GM23338 (cell line): ENCODE data around the gene SASS6. TPM values are rescaled to one million over a fixed set of nuclear protein-coding genes. Genes with fewer than 3 reads are reported as not detected.

Experiments
- ATAC-seq: fragments of 200-7000 bp; cut with Tn5 transposase; 3 replicates; pipeline ENCODE4 v1.9.1; 2020
- DNase-seq: peaks from one replicate; pipeline ENCODE4 v3.0.0-alpha.2; 2015; ENCODE audit warnings: low spot score
- H2AFZ ChIP-seq: fragments of 200-600 bp; sonication (generic); 2 replicates; pipeline ENCODE4 v1.8.0; 2016; ENCODE audit warnings: antibody characterized with exemption, mild to moderate bottlenecking, moderate library complexity
- H3F3A ChIP-seq: fragments of 200-600 bp; sonication (generic); replicated peaks from 2 replicates; pipeline ENCODE4 v1.8.0; 2017; ENCODE audit warnings: antibody characterized with exemption, mixed run types, low read depth
- H3K27ac ChIP-seq: fragments of 200-600 bp; sonication (generic); 2 replicates; pipeline ENCODE4 v1.6.1; 2016; ENCODE audit warnings: low read depth
- H3K27me3 ChIP-seq: fragments of 200-600 bp; sonication (generic); 2 replicates; pipeline ENCODE4 v1.8.0; 2016; ENCODE audit warnings: mild to moderate bottlenecking, mixed run types, moderate library complexity; ENCODE audit not compliant: insufficient read depth
- H3K36me3 ChIP-seq: fragments of 200-600 bp; sonication (generic); 2 replicates; pipeline ENCODE4 v1.8.0; 2016; ENCODE audit warnings: mild to moderate bottlenecking; ENCODE audit not compliant: insufficient read depth
- H3K4me1 ChIP-seq: fragments of 200-600 bp; sonication (generic); 2 replicates; pipeline ENCODE4 v1.8.0; 2016; ENCODE audit warnings: mild to moderate bottlenecking, moderate library complexity; ENCODE audit not compliant: insufficient read depth
- H3K4me2 ChIP-seq: fragments of 200-600 bp; sonication (generic); 2 replicates; pipeline ENCODE4 v1.7.1; 2017; ENCODE audit warnings: mixed run types
- H3K4me3 ChIP-seq: fragments of 200-600 bp; sonication (generic); 2 replicates; pipeline ENCODE4 v1.6.1; 2016; ENCODE audit warnings: mixed run types
- H3K79me2 ChIP-seq: fragments of 200-600 bp; sonication (generic); replicated peaks from 2 replicates; pipeline ENCODE4 v1.8.0; 2017; ENCODE audit warnings: mild to moderate bottlenecking; ENCODE audit not compliant: insufficient read depth
- H3K9me2 ChIP-seq: fragments of 200-600 bp; sonication (generic); 2 replicates; pipeline ENCODE4 v1.8.0; 2017; ENCODE audit not compliant: insufficient read depth
- H4K20me1 ChIP-seq: fragments of 200-600 bp; sonication (generic); replicated peaks from 2 replicates; pipeline ENCODE4 v1.8.0; 2017; ENCODE audit warnings: mild to moderate bottlenecking; ENCODE audit not compliant: insufficient read depth
- H3K27ac Mint-ChIP-seq: 2 replicates; pipeline ENCODE4 v1.8.0; 2020; ENCODE audit warnings: inconsistent platforms, mild to moderate bottlenecking, moderate library complexity, mixed read lengths
- H3K27me3 Mint-ChIP-seq: 3 replicates; pipeline ENCODE4 v1.8.0; 2022; ENCODE audit warnings: low read depth, mild to moderate bottlenecking, moderate library complexity, mixed read lengths, inconsistent platforms; ENCODE audit not compliant: insufficient read depth, poor library complexity
- H3K36me3 Mint-ChIP-seq: 3 replicates; pipeline ENCODE4 v1.8.0; 2021; ENCODE audit warnings: low read depth, mild to moderate bottlenecking, inconsistent platforms, moderate library complexity, mixed read lengths
- H3K4me1 Mint-ChIP-seq: 3 replicates; pipeline ENCODE4 v1.8.0; 2020; ENCODE audit warnings: mild to moderate bottlenecking, inconsistent platforms, mixed read lengths
- H3K4me3 Mint-ChIP-seq: 3 replicates; pipeline ENCODE4 v1.8.0; 2021; ENCODE audit warnings: moderate library complexity, mild to moderate bottlenecking, inconsistent platforms, mixed read lengths
- H3K9me3 Mint-ChIP-seq: 3 replicates; pipeline ENCODE4 v1.8.0; 2020; ENCODE audit warnings: moderate library complexity, mild to moderate bottlenecking, inconsistent platforms, mixed read lengths
- CREB1 ChIP-seq: fragments of 250-450 bp; sonication (Bioruptor Pico); IDR thresholded peaks from 2 replicates; pipeline ENCODE4 v1.5.0; 2020; ENCODE audit warnings: low read depth, mild to moderate bottlenecking, moderate library complexity
- EZH2 ChIP-seq: fragments of 200-600 bp; sonication (generic); IDR thresholded peaks from one replicate; pipeline ENCODE4 v1.8.0; 2017; ENCODE audit warnings: antibody characterized with exemption, mild to moderate bottlenecking, low read depth; ENCODE audit not compliant: unreplicated experiment
- EZH2phosphoT487 ChIP-seq: fragments of 200-600 bp; sonication (generic); IDR thresholded peaks from one replicate; pipeline ENCODE4 v1.8.1; 2018; ENCODE audit warnings: antibody characterized with exemption; ENCODE audit not compliant: unreplicated experiment
- NANOG ChIP-seq: IDR thresholded peaks from 2 replicates; pipeline ENCODE4 v1.6.1; 2016; ENCODE audit warnings: antibody characterized with exemption, borderline replicate concordance
- POLR2AphosphoS5 ChIP-seq: IDR thresholded peaks from 2 replicates; pipeline ENCODE4 v1.6.1; 2016; ENCODE audit warnings: antibody characterized with exemption, low read depth
- ZNF114 ChIP-seq: fragments of 250-450 bp; sonication (Bioruptor Pico); IDR thresholded peaks from 2 replicates; pipeline ENCODE4 v1.5.0; 2020; ENCODE audit warnings: mild to moderate bottlenecking, moderate library complexity
- ZNF331 ChIP-seq: fragments of 250-450 bp; sonication (Bioruptor Pico); IDR thresholded peaks from 2 replicates; pipeline ENCODE4 v1.5.0; 2020; ENCODE audit warnings: low read depth, mild to moderate bottlenecking, moderate library complexity
- polyA plus RNA-seq: library from polyadenylated mRNA; unstranded; fragments of >200 nt; fragmentation: Nextera tagmentation; extraction: Ambion mirVana; gene quantifications from 2 replicates; pipeline ENCODE4 v1.2.1, GENCODE V29; 2016
- total RNA-seq: library from RNA; depleted of rRNA; stranded (reverse); fragments of >200 nt; shearing (Covaris generic); gene quantifications from 2 replicates; pipeline ENCODE4 v1.2.3, GENCODE V29; 2014
- TF ChIP-seq, protein P1 (sequence below): fragments of 250-450 bp; sonication (Bioruptor Pico); IDR thresholded peaks from 2 replicates; pipeline ENCODE4 v1.5.0; 2020; ENCODE audit warnings: mild to moderate bottlenecking, moderate library complexity
- TF ChIP-seq, protein P2 (sequence below): IDR thresholded peaks from one replicate; pipeline ENCODE4 v1.6.1; 2018; ENCODE audit warnings: antibody characterized with exemption; ENCODE audit not compliant: unreplicated experiment

The SASS6 gene
- total and polyA plus RNA-seq, 2 experiments from 2014 or later: 17.0 to 21.1 TPM

DNA sequence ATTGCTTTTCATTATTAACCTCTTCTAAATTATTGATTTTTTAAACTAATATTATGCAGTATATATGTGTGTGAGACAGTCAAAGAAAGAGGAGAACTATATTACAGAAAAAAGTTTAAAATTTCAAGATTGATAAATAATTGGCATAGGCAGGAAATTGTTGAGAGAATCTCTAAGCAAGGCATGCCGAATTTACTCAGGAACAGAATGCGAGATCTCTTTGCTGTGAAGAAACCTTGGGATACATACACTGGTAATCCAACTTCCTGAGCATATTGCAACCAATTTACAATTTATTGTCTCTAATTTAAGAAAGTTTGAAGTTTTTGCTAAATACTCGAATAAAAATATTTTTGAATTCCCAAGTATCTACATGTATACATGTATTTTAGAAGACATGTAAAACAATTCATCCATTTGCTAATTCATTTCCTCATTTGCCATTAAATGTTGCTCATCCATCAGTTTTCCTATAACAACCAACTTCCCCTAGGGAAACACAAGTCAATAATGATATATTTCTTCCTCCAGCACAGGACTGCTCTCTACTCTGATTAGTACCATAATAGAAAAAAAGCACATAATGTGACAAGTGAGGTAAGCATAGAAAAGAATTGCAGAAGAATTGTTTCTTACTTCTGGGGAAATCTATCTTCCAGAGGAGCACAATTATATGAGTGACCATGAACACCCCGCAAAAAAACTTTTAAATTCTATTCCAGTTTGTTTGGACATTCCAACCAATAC, 44.7 kb upstream of the SASS6 start (continued):
- TF ChIP-seq, protein P1, sequence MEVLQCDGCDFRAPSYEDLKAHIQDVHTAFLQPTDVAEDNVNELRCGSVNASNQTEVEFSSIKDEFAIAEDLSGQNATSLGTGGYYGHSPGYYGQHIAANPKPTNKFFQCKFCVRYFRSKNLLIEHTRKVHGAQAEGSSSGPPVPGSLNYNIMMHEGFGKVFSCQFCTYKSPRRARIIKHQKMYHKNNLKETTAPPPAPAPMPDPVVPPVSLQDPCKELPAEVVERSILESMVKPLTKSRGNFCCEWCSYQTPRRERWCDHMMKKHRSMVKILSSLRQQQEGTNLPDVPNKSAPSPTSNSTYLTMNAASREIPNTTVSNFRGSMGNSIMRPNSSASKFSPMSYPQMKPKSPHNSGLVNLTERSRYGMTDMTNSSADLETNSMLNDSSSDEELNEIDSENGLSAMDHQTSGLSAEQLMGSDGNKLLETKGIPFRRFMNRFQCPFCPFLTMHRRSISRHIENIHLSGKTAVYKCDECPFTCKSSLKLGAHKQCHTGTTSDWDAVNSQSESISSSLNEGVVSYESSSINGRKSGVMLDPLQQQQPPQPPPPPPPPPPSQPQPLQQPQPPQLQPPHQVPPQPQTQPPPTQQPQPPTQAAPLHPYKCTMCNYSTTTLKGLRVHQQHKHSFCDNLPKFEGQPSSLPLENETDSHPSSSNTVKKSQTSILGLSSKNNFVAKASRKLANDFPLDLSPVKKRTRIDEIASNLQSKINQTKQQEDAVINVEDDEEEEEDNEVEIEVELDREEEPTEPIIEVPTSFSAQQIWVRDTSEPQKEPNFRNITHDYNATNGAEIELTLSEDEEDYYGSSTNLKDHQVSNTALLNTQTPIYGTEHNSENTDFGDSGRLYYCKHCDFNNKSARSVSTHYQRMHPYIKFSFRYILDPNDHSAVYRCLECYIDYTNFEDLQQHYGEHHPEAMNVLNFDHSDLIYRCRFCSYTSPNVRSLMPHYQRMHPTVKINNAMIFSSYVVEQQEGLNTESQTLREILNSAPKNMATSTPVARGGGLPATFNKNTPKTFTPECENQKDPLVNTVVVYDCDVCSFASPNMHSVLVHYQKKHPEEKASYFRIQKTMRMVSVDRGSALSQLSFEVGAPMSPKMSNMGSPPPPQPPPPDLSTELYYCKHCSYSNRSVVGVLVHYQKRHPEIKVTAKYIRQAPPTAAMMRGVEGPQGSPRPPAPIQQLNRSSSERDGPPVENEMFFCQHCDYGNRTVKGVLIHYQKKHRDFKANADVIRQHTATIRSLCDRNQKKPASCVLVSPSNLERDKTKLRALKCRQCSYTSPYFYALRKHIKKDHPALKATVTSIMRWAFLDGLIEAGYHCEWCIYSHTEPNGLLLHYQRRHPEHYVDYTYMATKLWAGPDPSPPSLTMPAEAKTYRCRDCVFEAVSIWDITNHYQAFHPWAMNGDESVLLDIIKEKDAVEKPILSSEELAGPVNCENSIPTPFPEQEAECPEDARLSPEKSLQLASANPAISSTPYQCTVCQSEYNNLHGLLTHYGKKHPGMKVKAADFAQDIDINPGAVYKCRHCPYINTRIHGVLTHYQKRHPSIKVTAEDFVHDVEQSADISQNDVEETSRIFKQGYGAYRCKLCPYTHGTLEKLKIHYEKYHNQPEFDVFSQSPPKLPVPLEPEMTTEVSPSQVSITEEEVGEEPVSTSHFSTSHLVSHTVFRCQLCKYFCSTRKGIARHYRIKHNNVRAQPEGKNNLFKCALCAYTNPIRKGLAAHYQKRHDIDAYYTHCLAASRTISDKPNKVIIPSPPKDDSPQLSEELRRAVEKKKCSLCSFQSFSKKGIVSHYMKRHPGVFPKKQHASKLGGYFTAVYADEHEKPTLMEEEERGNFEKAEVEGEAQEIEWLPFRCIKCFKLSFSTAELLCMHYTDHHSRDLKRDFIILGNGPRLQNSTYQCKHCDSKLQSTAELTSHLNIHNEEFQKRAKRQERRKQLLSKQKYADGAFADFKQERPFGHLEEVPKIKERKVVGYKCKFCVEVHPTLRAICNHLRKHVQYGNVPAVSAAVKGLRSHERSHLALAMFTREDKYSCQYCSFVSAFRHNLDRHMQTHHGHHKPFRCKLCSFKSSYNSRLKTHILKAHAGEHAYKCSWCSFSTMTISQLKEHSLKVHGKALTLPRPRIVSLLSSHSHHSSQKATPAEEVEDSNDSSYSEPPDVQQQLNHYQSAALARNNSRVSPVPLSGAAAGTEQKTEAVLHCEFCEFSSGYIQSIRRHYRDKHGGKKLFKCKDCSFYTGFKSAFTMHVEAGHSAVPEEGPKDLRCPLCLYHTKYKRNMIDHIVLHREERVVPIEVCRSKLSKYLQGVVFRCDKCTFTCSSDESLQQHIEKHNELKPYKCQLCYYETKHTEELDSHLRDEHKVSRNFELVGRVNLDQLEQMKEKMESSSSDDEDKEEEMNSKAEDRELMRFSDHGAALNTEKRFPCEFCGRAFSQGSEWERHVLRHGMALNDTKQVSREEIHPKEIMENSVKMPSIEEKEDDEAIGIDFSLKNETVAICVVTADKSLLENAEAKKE: no peak
- TF ChIP-seq NANOG: no peak
- no peak for TF ChIP-seq ZNF114 (CRISPR knock-in tag)
- TF ChIP-seq CREB1 (CRISPR knock-in tag): no peak

DNA sequence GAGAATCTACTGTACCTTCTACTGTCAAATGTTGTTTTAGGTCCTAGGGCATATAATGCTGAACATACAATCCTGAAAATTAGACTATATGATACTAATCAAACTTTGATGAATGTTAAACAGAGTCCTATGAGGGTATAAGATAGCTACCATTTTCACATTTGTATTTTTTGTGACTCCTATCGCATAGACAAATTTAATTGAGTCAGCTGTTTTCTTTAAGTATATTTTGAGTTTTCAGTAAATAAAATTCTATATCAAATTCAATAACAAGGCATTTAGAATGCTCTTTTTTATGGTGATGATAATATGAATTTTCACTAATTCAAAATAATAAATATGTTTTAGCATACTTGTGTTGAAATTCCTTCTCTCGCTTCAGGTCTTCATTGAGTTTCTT, 35.3 kb upstream of the SASS6 start:
- no peak for ATAC-seq

More for the DNA sequence above, 35.3 kb upstream of the SASS6 start:
- no peaks in the 10 kb centered on the region for H3K79me2 ChIP-seq
- Mint-ChIP-seq H3K27ac (no peak overlapping the region), H3K27me3 (no peaks in the 10 kb centered on the region), H3K4me1 (no peaks in the 10 kb centered on the region; the same call in 2 of the 3 replicates), H3K4me3 (no peak overlapping the region), H3K9me3 (no peaks in the 10 kb centered on the region), H3K36me3 (no peaks in the 10 kb centered on the region)
- no peaks in the 10 kb centered on the region for H4K20me1 ChIP-seq
- H3F3A ChIP-seq: no peaks in the 10 kb centered on the region
- H3K9me2 ChIP-seq: 0 out of 2 replicates have a peak, but pooled peaks cover 3% of the 10 kb centered on the region
- H3K27me3 ChIP-seq: no peaks in the 10 kb centered on the region
- no peak for DNase-seq
- no peaks in the 10 kb centered on the region for H3K36me3 ChIP-seq
- H3K27ac ChIP-seq: no peak overlapping the region
- H3K4me2 ChIP-seq: no peak overlapping the region
- no peaks in the 10 kb centered on the region for H3K4me1 ChIP-seq
- TF ChIP-seq POLR2AphosphoS5 (no peak), EZH2 (no peak), ZNF331 (CRISPR knock-in tag) (no peak), EZH2phosphoT487 (no peak), CREB1 (CRISPR knock-in tag) (no peak)
- TF ChIP-seq, protein P2, sequence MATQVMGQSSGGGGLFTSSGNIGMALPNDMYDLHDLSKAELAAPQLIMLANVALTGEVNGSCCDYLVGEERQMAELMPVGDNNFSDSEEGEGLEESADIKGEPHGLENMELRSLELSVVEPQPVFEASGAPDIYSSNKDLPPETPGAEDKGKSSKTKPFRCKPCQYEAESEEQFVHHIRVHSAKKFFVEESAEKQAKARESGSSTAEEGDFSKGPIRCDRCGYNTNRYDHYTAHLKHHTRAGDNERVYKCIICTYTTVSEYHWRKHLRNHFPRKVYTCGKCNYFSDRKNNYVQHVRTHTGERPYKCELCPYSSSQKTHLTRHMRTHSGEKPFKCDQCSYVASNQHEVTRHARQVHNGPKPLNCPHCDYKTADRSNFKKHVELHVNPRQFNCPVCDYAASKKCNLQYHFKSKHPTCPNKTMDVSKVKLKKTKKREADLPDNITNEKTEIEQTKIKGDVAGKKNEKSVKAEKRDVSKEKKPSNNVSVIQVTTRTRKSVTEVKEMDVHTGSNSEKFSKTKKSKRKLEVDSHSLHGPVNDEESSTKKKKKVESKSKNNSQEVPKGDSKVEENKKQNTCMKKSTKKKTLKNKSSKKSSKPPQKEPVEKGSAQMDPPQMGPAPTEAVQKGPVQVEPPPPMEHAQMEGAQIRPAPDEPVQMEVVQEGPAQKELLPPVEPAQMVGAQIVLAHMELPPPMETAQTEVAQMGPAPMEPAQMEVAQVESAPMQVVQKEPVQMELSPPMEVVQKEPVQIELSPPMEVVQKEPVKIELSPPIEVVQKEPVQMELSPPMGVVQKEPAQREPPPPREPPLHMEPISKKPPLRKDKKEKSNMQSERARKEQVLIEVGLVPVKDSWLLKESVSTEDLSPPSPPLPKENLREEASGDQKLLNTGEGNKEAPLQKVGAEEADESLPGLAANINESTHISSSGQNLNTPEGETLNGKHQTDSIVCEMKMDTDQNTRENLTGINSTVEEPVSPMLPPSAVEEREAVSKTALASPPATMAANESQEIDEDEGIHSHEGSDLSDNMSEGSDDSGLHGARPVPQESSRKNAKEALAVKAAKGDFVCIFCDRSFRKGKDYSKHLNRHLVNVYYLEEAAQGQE: no peak
- H3K4me3 ChIP-seq: no peak overlapping the region
- H2AFZ ChIP-seq: no peak overlapping the region
